Amygdala (tissue), 56 donors: ENCODE data around the gene FILIP1.
A peak's percentile ranks its signal among the peaks of the same experiment; 100 is the strongest.

ENCODE experiments used
- DNase-seq, 56 donors: peaks; one replicate each; lab custom pipeline; 2025; lab: John Stamatoyannopoulos, UW

The FILIP1 gene

DNA sequence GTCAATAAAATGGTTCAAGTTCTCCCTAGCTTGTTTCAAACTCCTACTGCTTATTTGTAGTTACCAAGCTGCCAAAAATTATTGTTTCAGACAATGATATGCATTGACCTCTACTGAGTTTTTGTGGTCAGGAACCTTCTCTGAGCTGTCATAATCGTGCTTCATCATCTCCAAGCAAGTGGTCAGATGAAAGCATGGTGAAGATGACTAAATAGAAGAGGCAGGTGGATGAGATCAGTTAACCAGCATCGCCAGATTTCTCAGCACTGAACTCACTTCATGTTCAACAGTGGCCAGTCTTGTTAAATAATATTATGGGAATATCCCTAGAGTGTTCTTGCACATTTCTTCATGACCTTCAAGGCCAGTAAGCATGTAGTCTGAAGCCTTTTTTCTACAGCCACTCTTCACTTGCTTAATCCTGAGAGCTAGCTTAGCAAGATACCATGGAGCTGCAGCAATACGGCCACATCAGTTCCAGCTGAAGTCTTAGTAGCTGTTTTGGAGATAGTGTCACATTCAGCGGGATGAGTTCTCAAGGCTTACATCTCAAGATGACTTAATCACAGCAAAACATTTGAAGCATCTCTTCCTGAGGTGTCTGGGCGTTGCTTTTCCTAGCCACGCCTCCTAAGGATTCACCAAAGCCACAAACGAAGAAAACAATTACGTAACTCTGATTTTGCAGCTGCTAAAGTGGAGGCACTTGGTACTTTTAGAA, 107.4 kb downstream of the FILIP1 start:
- no peak for DNase-seq

- DNase-seq: no peak
Observed at GRCh38 chr6:75384116-75384515, 109.5 kb downstream of the FILIP1 start.

- no peak for DNase-seq
Observed at GRCh38 chr6:75382634-75382900, 111.0 kb downstream of the FILIP1 start.

DNA sequence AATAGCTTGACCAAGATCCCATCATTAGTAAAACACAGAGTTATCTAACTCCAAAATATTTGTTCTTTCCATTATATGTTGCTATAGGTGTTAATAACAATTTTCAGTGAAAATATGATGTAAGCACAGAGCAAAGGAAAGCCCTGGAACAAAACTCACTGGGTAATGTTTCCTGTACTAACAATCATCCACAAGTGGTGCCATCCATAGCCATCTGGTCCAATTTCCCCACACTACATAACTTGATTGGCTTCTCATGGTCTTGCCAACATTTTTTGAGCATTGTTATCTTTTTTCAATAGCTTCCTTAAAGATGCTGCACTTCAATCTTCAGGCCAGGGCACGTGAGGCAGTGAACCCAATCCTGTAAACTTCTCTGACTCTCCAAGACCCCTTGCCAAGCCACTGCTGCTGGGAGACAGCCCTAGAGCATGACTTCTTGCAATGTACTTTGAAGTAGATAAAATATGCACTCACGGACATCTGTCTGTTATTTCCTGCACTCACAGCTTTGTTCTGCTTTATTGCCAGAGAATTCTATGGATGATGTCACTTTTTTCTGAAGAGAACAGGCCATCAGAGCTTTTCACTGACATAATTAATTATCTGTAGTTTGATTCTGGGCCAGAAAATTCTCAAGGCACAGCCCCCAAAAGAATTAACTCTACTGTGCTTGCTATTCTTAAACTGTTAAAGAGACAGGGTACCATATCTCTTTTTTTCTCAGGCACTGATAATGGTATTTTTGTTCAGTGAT, 111.5 kb downstream of the FILIP1 start:
- DNase-seq: peak in 1 of 56 donors; percentile 21

GRCh38 chr6:75379536-75379935, 114.1 kb downstream of the FILIP1 start:
- DNase-seq: no peak

DNA sequence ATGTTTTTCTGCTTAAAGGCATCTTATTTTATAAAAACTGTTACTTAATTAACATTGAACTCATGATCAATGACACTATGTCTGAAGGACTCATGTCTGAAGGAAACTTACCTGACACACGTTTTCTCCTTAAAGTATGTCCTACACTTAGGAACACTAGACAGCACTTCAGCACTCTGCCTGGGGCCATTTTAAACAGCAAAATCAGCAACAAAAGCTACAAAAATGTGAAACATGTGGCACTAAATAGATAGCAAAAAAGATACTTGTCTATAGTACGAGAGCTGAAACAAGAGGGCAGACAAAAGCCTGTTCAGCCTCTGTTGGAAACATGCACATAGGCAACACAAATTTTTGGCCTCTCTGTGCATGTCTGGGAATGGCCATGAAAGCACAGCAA, 115.5 kb downstream of the FILIP1 start:
- no peak for DNase-seq

DNA sequence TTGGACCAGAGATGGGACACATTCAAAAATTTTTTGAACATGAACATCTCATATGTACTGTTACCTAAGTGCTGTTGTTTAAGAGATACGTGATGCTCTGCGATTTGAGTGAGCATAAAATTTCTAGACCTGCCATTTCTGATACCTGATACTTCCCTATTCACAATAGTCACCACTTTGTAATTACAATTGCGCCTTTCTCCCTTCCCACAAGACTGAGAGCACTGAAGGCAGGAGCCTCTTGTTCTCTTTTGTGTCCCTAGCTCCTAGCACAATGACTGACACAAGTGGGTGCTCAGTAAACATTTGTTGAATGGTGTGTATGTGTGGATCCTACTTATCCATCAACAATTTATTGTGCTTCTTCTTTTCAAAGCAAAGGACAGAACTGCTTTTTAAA, 116.2 kb downstream of the FILIP1 start:
- DNase-seq: no peak

- no peak for DNase-seq
Observed at GRCh38 chr6:75376347-75377024, 117.1 kb downstream of the FILIP1 start.

GRCh38 chr6:75374961-75375400, 118.6 kb downstream of the FILIP1 start:
- no peak for DNase-seq

GRCh38 chr6:75372884-75373283, 120.7 kb downstream of the FILIP1 start:
- no peak for DNase-seq

- no peak for DNase-seq
Observed at GRCh38 chr6:75370011-75370410, 123.6 kb downstream of the FILIP1 start.

DNA sequence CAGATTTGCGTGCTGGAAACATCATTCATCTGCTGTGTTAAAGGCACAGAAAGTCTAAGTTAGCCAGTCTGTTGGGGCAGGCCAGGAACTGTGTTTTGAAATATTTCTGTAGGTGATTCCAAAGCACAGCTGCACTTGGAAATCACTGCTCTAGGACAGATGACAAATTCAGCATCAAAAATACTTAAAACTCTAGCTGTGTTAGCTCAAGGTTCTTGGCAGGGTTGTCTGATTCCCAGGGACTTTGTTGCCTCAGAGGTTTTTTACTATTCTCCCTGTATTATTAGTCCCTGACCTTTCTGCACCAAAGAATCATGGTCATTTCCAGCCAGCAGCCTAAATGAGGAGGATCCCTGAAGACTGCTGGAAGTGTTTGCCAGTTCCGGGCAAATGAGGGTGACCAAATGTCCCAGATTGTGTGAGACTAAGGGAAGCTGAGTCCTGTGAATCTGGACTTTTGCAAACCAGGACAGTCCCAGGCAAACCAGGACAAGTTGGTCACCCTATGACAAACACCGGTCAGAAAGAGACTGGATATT, 124.7 kb downstream of the FILIP1 start:
- DNase-seq: no peak

DNA sequence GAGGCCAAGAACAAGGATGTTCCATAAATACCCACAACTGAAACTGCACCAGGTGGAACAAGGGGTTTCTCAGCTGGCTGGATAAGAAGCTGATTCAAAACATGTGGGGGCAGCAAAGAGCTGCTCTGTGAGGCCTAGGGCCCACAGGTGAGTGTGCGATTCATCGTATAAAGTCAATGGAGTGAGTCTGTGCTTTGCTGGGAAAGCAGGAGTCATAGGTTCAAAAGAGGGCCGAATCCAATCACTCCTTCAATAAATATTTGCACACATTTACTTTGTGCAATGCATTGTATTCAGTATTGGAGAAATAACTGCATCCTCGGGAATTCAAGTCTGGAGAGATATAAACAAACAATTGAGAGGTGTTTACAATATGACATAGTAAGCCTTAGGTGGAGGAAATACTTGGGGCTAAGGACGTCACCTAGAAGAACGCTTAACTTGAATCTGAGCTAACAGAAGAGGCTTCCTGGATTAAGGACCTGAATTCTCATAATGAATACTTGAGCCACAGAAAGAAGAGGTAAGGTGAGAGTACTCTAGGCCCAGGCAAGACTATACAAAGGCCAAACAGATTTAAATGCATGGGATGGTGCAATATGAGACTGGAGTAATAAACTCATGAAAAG, 125.3 kb downstream of the FILIP1 start:
- no peak for DNase-seq

GRCh38 chr6:75363304-75363703, 130.3 kb downstream of the FILIP1 start:
- no peak for DNase-seq

DNA sequence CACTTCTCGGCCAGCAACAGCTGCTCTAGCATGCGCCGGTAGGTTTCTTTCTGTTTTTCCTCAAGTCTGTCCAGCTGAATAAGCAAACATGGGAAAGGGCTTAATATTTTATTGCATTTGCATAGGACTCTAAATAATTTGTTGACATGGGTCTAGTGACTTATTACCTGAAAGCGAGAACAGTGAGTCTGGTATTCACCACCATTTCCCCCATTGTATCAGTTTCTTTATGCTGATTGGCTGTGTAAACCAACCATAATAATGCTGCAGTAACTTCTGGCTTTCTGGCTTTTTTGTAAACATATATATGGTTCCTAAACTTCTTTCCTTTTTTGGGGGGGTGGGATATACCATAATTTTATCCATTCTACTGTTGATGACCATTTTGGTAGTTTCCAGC, 140.0 kb downstream of the FILIP1 start:
- no peak for DNase-seq

DNA sequence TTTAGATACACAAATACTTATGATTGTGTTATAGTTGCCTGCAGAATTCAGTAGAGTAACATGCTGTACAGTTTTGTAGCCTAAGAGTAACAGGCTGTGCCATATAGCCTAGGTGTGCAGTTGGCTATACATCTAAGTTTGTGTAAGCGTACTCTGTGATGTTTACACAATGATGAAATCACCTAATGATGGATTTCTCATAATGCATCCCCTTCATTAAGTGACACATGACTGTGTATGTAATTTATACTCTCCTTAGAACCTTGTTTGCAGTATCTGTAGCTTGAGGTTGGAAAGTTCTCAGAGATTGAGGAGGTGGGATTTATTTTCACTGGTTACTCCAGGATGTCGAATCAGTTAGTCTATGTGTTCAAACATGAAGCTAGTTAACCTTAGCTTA, 142.0 kb downstream of the FILIP1 start:
- DNase-seq: no peak

GRCh38 chr6:75350808-75351207, 142.8 kb downstream of the FILIP1 start:
- no peak for DNase-seq

GRCh38 chr6:75350156-75350555, 143.4 kb downstream of the FILIP1 start:
- no peak for DNase-seq

GRCh38 chr6:75349262-75349984, 144.2 kb downstream of the FILIP1 start:
- DNase-seq: peak in 2 of 56 donors; percentile 2

DNA sequence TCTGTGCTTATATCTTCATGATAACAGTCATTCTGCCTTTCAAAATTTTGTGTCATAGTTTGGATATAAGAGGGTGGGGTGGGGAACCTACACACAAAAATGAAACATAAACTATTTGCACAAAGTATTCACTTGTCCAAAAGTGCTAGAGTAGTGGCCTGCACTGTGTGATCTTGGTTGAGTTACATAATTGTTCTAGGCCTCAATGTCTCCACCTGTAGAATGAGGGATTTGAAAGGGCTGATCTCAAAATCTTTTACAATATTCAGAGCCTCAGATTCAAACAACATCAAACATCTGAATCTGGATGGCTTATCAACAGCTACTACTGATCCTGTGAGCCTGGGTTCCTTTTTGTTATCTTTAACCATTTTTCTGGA, 144.7 kb downstream of the FILIP1 start:
- DNase-seq: no peak
